AG09309 (cell line): Measurements from ENCODE around the gene RASA3.

Experiments used
- DNase-seq: peaks from one replicate; pipeline ENCODE4 v3.0.0-alpha.2; 2010; ENCODE audit warnings: low read depth
- H3K4me3 ChIP-seq: 2 replicates; pipeline ENCODE4 v1.5.1; 2011; ENCODE audit warnings: mild to moderate bottlenecking, low read depth, low read length, moderate library complexity; ENCODE audit not compliant: control insufficient read depth
- CTCF ChIP-seq: IDR thresholded peaks from 2 replicates; pipeline ENCODE4 v1.5.1; 2011; ENCODE audit warnings: mild to moderate bottlenecking, low read depth, low read length, inconsistent platforms; ENCODE audit not compliant: insufficient read depth, control insufficient read depth; ENCODE audit errors: missing control alignments

The RASA3 gene

GRCh38 chr13:114089751-114090400 is 42.5 kb downstream of the RASA3 start:
- no peak overlapping the region for H3K4me3 ChIP-seq
- no peak for DNase-seq
- no peak for TF ChIP-seq CTCF

GRCh38 chr13:114089341-114089740 is 43.1 kb downstream of the RASA3 start:
- no peak for DNase-seq
- no peak for TF ChIP-seq CTCF
- no peak overlapping the region for H3K4me3 ChIP-seq

- DNase-seq, result no peak
- H3K4me3 ChIP-seq, result no peak overlapping the region
- TF ChIP-seq CTCF, result no peak
These were observed 43.6 kb downstream of the RASA3 start for GRCh38 chr13:114088863-114089262.

- no peak for TF ChIP-seq CTCF
- DNase-seq, result no peak
- H3K4me3 ChIP-seq, result no peak overlapping the region
These were observed 44.2 kb downstream of the RASA3 start for GRCh38 chr13:114088234-114088633.

- DNase-seq, result no peak
These were observed 45.0 kb downstream of the RASA3 start for GRCh38 chr13:114087430-114087829.

GRCh38 chr13:114082849-114083645 is 49.4 kb downstream of the RASA3 start:
- DNase-seq, result no peak
- H3K4me3 ChIP-seq, result no peak overlapping the region
- TF ChIP-seq CTCF, result no peak

More at GRCh38 chr13:114087430-114087829, 45.0 kb downstream of the RASA3 start:
- H3K4me3 ChIP-seq, result no peak overlapping the region
- TF ChIP-seq CTCF, result no peak
